ENCODE measurements around the gene CDH12. TPM values are rescaled to one million over a fixed set of nuclear protein-coding genes. Genes with fewer than 3 reads are reported as not detected.
"Not testable (repeated sequence)": the region's sequence is repeated elsewhere in the genome, so short reads cannot be mapped to it uniquely, and the experiment has no call there.

CDH12 gene
- total RNA-seq (2014; rRNA removed; shearing (Covaris generic)), result 0.21 TPM in 1 of 2 replicates, not detected in the other

GRCh38 chr5:22852807-22853660 lies at the start of gene CDH12:
CDH12 (minus strand) TSS chr5:22853344.
- H3K4me3 ChIP-seq (ENCODE audit: insufficient read depth, low read depth, low read length), result peak within 1 kb of the TSS; percentile 36
- H3K36me3 ChIP-seq (replicated peaks; ENCODE audit: control insufficient read depth, insufficient read depth, low read length), result no peaks in the 10 kb centered on the region
- DNase-seq, result peak; percentile 48
- peaks cover 11% of the 10 kb centered on the region for H3K27me3 ChIP-seq (ENCODE audit: control insufficient read depth, insufficient read depth, low read length)

GRCh38 chr5:22901885-22902284 lies 48.7 kb upstream of the CDH12 start:
- Histone ChIP-seq H3K4me3 (ENCODE audit: insufficient read depth, low read depth, low read length) (no peak overlapping the region), H3K27me3 (ENCODE audit: control insufficient read depth, insufficient read depth, low read length) (no peaks in the 10 kb centered on the region), H3K36me3 (replicated peaks; ENCODE audit: control insufficient read depth, insufficient read depth, low read length) (no peaks in the 10 kb centered on the region)
- no peak for DNase-seq

GRCh38 chr5:22900801-22901310 lies 47.7 kb upstream of the CDH12 start:
- H3K36me3 ChIP-seq (replicated peaks; ENCODE audit: control insufficient read depth, insufficient read depth, low read length), result no peaks in the 10 kb centered on the region
- no peak overlapping the region for H3K4me3 ChIP-seq (ENCODE audit: insufficient read depth, low read depth, low read length)
- no peaks in the 10 kb centered on the region for H3K27me3 ChIP-seq (ENCODE audit: control insufficient read depth, insufficient read depth, low read length)
- no peak for DNase-seq

- Histone ChIP-seq H3K36me3 (replicated peaks; ENCODE audit: control insufficient read depth, insufficient read depth, low read length) (no peaks in the 10 kb centered on the region), H3K27me3 (ENCODE audit: control insufficient read depth, insufficient read depth, low read length) (no peaks in the 10 kb centered on the region), H3K4me3 (ENCODE audit: insufficient read depth, low read depth, low read length) (no peak overlapping the region)
- DNase-seq, result no peak
Observed at GRCh38 chr5:22899341-22899740, 46.2 kb upstream of the CDH12 start.

GRCh38 chr5:22896152-22896551 lies 43.0 kb upstream of the CDH12 start:
- Histone ChIP-seq H3K27me3 (ENCODE audit: control insufficient read depth, insufficient read depth, low read length) (no peaks in the 10 kb centered on the region), H3K4me3 (ENCODE audit: insufficient read depth, low read depth, low read length) (no peak overlapping the region), H3K36me3 (replicated peaks; ENCODE audit: control insufficient read depth, insufficient read depth, low read length) (no peaks in the 10 kb centered on the region)
- DNase-seq, result no peak

DNA sequence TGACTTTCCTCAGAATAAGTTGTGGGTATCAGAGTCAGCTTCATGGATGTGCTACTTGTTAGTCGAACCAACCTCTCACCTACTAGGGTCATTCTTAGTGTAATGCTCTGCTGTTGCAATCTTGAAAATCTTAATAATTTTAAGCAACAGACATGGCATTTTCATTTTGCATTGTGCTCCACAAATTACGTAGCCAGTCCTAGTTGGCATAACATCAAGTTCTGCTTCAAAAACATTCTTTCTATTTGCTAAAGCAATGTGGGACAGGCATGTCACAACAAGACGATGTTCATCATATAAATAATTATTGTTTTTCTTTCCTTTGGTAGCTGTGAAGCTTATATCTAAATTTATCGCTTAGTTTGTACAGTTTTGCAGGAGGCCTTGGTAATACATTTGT lies 39.3 kb upstream of the CDH12 start:
- no peak overlapping the region for H3K4me3 ChIP-seq (ENCODE audit: insufficient read depth, low read depth, low read length)
- DNase-seq, result no peak
- no peaks in the 10 kb centered on the region for H3K27me3 ChIP-seq (ENCODE audit: control insufficient read depth, insufficient read depth, low read length)
- H3K36me3 ChIP-seq (replicated peaks; ENCODE audit: control insufficient read depth, insufficient read depth, low read length), result no peaks in the 10 kb centered on the region

- H3K36me3 ChIP-seq (replicated peaks; ENCODE audit: control insufficient read depth, insufficient read depth, low read length), result no peaks in the 10 kb centered on the region
- no peak overlapping the region for H3K4me3 ChIP-seq (ENCODE audit: insufficient read depth, low read depth, low read length)
- DNase-seq, result no peak
- no peaks in the 10 kb centered on the region for H3K27me3 ChIP-seq (ENCODE audit: control insufficient read depth, insufficient read depth, low read length)
Observed at GRCh38 chr5:22889720-22890119, 36.6 kb upstream of the CDH12 start.

- Histone ChIP-seq H3K27me3 (ENCODE audit: control insufficient read depth, insufficient read depth, low read length) (no peaks in the 10 kb centered on the region), H3K36me3 (replicated peaks; ENCODE audit: control insufficient read depth, insufficient read depth, low read length) (no peaks in the 10 kb centered on the region), H3K4me3 (ENCODE audit: insufficient read depth, low read depth, low read length) (no peak overlapping the region)
- DNase-seq, result no peak
Observed at GRCh38 chr5:22887566-22887965, 34.4 kb upstream of the CDH12 start.

- H3K4me3 ChIP-seq (ENCODE audit: insufficient read depth, low read depth, low read length); H3K27me3 ChIP-seq (ENCODE audit: control insufficient read depth, insufficient read depth, low read length); DNase-seq; H3K36me3 ChIP-seq (replicated peaks; ENCODE audit: control insufficient read depth, insufficient read depth, low read length): not testable (repeated sequence)
Observed at GRCh38 chr5:22858911-22859310, 5.8 kb upstream of the CDH12 start.

GRCh38 chr5:22855824-22856223 lies 2.7 kb upstream of the CDH12 start:
- Histone ChIP-seq H3K36me3 (replicated peaks; ENCODE audit: control insufficient read depth, insufficient read depth, low read length) (no peaks in the 10 kb centered on the region), H3K27me3 (ENCODE audit: control insufficient read depth, insufficient read depth, low read length) (peaks cover 11% of the 10 kb centered on the region), H3K4me3 (ENCODE audit: insufficient read depth, low read depth, low read length) (no peak overlapping the region)
- DNase-seq, result no peak

- H3K4me3 ChIP-seq (ENCODE audit: insufficient read depth, low read depth, low read length), result no peak overlapping the region
- no peaks in the 10 kb centered on the region for H3K36me3 ChIP-seq (replicated peaks; ENCODE audit: control insufficient read depth, insufficient read depth, low read length)
- peaks cover 11% of the 10 kb centered on the region for H3K27me3 ChIP-seq (ENCODE audit: control insufficient read depth, insufficient read depth, low read length)
- no peak for DNase-seq
Observed at GRCh38 chr5:22850981-22851380, 2.2 kb downstream of the CDH12 start.

- H3K4me3 ChIP-seq (ENCODE audit: insufficient read depth, low read depth, low read length), result no peak overlapping the region
- DNase-seq, result no peak
- no peaks in the 10 kb centered on the region for H3K36me3 ChIP-seq (replicated peaks; ENCODE audit: control insufficient read depth, insufficient read depth, low read length)
Observed at GRCh38 chr5:22846693-22847092, 6.5 kb downstream of the CDH12 start.

DNA sequence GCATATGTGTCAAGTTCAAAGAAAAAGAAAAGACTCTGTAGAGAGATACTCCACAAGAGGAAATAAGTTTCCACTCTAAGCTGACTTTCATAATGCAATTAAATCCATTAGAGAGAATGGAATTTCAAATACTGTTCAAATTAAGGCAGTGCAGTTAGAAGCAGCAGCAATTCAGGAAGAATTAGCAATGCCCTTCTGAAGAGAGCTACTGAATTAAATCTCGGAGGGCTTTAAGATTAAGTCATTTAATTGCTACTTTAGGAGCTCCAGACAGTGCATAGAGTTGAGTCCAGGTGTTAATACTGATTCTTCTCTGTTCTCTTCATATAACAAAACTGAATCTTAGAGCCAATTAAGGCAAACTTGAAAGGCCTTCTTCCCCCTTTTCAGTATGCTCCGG lies 8.5 kb downstream of the CDH12 start:
- no peak for DNase-seq
- H3K36me3 ChIP-seq (replicated peaks; ENCODE audit: control insufficient read depth, insufficient read depth, low read length), result no peaks in the 10 kb centered on the region
- no peaks in the 10 kb centered on the region for H3K27me3 ChIP-seq (ENCODE audit: control insufficient read depth, insufficient read depth, low read length)
- H3K4me3 ChIP-seq (ENCODE audit: insufficient read depth, low read depth, low read length), result no peak overlapping the region

More at GRCh38 chr5:22846693-22847092, 6.5 kb downstream of the CDH12 start:
- H3K27me3 ChIP-seq (ENCODE audit: control insufficient read depth, insufficient read depth, low read length), result no peaks in the 10 kb centered on the region

GRCh38 chr5:22844155-22844554 lies 9.0 kb downstream of the CDH12 start:
- no peaks in the 10 kb centered on the region for H3K36me3 ChIP-seq (replicated peaks; ENCODE audit: control insufficient read depth, insufficient read depth, low read length)
- no peak for DNase-seq
- H3K27me3 ChIP-seq (ENCODE audit: control insufficient read depth, insufficient read depth, low read length), result no peaks in the 10 kb centered on the region
- no peak overlapping the region for H3K4me3 ChIP-seq (ENCODE audit: insufficient read depth, low read depth, low read length)

- H3K27me3 ChIP-seq (ENCODE audit: control insufficient read depth, insufficient read depth, low read length), result no peaks in the 10 kb centered on the region
- no peaks in the 10 kb centered on the region for H3K36me3 ChIP-seq (replicated peaks; ENCODE audit: control insufficient read depth, insufficient read depth, low read length)
- H3K4me3 ChIP-seq (ENCODE audit: insufficient read depth, low read depth, low read length), result no peak overlapping the region
- DNase-seq, result no peak
Observed at GRCh38 chr5:22842574-22842973, 10.6 kb downstream of the CDH12 start.

Data from H7 (cell line).